Measurements from ENCODE around the gene ARSH.

DNA sequence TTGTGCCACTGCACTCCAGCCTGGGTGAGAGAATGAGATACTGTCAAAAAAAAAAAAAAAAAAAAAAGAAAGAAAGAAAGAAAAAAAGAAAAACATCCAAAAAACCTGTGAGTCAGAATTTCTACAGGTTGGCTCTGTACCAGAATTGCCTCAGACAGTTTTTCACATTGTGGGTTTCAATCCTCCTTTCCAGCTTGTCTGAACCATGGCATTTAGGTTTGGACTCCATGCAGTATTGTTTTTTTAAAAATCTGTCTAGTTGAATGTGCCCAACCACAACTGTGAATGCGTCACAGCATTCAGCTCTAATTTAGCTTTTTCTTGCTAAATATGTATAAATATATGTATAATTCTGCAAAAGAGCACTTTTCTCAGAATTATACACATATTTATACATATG, 31.4 kb upstream of the ARSH start:
- TF ChIP-seq CTCF (IDR thresholded peaks at IDR 0.05), result no peak
- TF ChIP-seq POLR2A (IDR thresholded peaks at IDR 0.05), result no peak
